HG02678 (cell line): Measurements from ENCODE around the gene ABITRAM.
"Not testable (repeated sequence)": the region's sequence is repeated elsewhere in the genome, so short reads cannot be mapped to it uniquely, and the experiment has no call there.

Experiments
- ATAC-seq: cut with Tn5 transposase; IDR thresholded peaks from one replicate; pipeline ENCODE4 v1.9.1; 2021; ENCODE audit warnings: mild to moderate bottlenecking, moderate library complexity; ENCODE audit not compliant: unreplicated experiment

The ABITRAM gene, protein sequence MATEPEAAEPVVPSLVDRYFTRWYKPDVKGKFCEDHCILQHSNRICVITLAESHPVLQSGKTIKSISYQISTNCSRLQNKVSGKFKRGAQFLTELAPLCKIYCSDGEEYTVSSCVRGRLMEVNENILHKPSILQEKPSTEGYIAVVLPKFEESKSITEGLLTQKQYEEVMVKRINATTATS

GRCh38 chr9:108934323-108934893, at the start of gene ABITRAM:
ABITRAM (plus strand) TSS chr9:108934400; CDS start chr9:108934487, 87 bp downstream.
- peak; percentile 83 for ATAC-seq

- no peak for ATAC-seq
Observed at GRCh38 chr9:108884701-108885100, 49.5 kb upstream of the ABITRAM start.

GRCh38 chr9:108885643-108886348, 48.4 kb upstream of the ABITRAM start:
- ATAC-seq = peak; percentile 99

- ATAC-seq = not testable (repeated sequence)
Observed at GRCh38 chr9:108886594-108887271, 47.5 kb upstream of the ABITRAM start.

DNA sequence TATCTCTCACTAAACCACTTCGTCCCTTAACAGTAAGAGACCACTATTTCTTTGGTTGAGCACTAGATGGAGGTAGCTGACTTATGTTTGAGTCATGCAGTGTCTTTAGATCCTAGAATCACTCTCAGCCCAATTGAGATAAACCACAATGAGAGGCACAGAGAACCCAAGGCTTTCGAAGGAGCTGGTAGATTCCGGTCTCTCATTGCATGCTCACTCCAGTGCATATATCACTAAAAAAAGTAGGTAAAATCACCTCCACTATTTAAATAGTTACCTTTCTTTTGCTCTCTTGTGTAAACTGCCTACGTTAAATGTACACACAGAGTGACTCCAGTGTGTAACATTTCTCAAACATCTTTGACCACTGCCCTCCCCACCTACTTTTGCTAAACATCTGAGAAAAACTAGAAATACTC, 44.5 kb upstream of the ABITRAM start:
- ATAC-seq = no peak

- no peak for ATAC-seq
Observed at GRCh38 chr9:108894225-108894997, 39.8 kb upstream of the ABITRAM start.

- no peak for ATAC-seq
Observed at GRCh38 chr9:108897324-108898096, 36.7 kb upstream of the ABITRAM start.

DNA sequence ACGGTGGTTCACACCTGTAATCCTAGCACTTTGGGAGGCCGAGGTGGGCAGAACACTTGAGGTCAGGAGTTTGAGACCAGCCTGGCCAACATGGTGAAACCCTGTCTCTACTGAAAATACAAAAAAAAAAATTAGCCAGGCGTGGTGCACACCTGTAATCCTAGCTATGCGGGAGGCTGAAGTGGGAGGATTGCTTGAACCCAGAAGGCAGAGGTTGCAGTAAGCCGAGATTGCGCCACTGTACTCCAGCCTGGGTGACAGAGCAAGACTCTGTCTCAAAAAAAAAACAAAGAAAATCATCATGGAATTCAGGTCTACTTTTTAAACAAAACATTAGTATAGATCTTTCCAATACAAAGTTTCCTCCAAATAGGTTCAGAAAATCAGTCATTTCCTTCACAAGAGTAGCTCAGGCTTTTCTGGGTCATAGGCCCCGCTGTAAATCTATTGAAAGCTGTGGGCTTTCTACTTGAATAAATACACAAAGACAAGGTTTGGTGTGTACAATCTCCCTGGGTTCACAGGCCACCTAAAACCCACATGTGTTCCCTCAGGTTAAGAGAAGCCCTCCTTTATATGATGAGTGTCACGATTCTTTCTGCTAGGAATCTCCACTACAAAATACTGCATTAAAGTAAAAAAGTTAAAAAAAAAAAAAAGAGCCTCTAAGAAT, 35.0 kb upstream of the ABITRAM start:
- not testable (repeated sequence) for ATAC-seq

DNA sequence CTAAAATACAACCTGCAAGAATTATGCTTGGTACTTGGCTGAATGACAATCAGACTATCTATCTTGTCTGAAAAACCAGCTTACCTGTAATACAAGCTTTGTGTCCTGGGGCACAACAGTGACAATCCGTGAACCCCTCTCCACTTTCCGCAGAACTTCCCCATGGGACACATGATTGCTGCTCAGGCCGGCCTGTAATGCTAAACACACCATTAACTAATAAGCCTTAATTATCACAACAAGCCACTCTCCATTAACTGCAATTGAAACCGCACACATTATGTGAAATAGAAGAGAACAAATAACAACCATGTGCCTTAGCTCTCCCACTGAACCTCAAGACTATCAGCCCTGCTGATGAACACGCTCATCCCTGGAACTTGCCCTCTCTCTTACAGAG, 34.0 kb upstream of the ABITRAM start:
- ATAC-seq = no peak

GRCh38 chr9:108903420-108904103, 30.6 kb upstream of the ABITRAM start:
- no peak for ATAC-seq

GRCh38 chr9:108904161-108904560, 30.0 kb upstream of the ABITRAM start:
- no peak for ATAC-seq

- ATAC-seq = no peak
Observed at GRCh38 chr9:108905494-108905893, 28.7 kb upstream of the ABITRAM start.

GRCh38 chr9:108910402-108910801, 23.8 kb upstream of the ABITRAM start:
- ATAC-seq = no peak

DNA sequence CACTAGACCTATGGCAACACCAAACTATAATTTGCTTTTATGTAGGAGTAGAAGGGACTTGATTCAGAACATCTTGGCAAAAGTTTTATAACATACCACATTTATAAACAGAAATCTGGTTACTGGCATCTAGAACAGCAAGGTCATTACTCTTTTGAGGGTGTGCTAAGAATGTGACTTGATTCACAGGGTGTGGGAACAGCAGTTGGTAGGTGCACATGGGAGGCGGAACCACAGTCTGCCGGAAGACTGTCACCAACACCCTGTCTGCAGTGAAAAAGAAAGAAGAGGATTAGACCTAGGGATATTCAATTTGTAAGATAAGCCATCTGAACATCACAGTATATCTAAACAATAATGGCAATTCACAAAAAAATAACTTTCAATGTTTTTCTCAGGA, 23.3 kb upstream of the ABITRAM start:
- ATAC-seq = no peak

DNA sequence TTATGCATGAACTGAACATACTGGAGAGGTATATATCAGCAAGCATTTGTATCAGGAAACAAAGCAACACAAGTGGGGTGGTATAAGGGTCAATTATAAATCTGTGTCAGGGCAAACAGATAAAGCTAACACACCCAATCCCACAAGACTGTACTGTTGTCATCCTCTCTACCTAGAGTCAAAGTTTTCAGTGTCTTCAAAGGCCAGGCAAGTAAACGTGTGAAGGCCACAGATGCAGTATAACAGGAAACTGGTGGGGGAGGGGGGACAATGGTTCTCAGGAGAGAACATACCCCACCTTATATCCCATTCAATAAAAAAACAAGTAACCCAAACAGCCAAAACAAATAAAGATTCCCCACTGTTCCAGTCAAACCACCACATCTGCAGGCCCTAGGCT, 22.4 kb upstream of the ABITRAM start:
- ATAC-seq = no peak

- ATAC-seq = no peak
Observed at GRCh38 chr9:108913391-108913790, 20.8 kb upstream of the ABITRAM start.

DNA sequence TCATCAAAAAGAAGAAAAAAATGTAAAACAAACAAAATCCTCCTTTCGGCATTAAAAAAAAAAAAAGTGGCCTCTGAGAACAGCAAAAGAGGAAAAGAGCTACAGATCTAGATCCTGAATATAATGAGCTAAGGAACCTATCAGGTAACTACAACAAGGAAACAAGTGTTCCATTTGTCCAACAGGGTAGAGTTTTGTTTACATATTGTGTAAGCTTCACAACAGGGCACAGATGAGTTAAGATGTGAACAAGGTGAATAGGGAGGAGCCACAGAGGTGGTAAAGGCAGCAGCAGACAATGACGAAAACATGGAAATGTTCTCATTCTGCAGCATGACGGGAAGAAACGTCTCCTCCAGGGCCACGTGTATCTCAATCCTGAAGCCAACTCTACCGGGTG, 14.7 kb upstream of the ABITRAM start:
- no peak for ATAC-seq

- not testable (repeated sequence) for ATAC-seq
Observed at GRCh38 chr9:108920401-108920800, 13.8 kb upstream of the ABITRAM start.

DNA sequence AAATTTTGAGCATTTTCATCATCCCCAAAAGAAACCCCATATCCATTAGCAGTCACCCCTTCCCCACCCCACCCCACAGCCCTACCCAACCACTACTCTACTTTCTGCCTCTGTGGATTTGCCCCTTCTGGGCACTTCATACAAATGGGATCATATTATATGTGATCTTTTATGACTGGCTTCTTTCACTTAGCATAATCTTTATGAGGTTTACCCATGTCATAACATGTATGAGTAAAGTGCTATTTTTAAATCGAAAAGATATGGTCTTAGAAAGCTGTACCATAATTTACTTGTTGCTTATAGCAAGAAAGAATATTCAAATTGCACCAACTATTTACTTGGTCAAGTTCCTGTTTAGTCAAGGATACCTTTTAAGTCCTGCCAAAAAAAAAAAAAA, 13.0 kb upstream of the ABITRAM start:
- no peak for ATAC-seq
